ENCODE measurements around the gene ARIH1. TPM values are rescaled to one million over a fixed set of nuclear protein-coding genes. Genes with fewer than 3 reads are reported as not detected.

Gene ARIH1
- total RNA-seq, 1 experiment from 2014 or later: 209 TPM

- intact Hi-C loops (cut with micrococcal nuclease): no loop called here
- H2AFZ ChIP-seq (ENCODE audit: low read depth, low read length, poor library complexity, severe bottlenecking): no peak overlapping the region
- H3K79me2 ChIP-seq (ENCODE audit: insufficient read depth, low read length): peaks cover 100% of the 10 kb centered on the region
- no peak overlapping the region for H3K4me3 ChIP-seq (replicated peaks in 1 of 2; ENCODE audit: low read depth in 1 of 2, low read length in 2 of 2)
- ChIA-PET RAD21 (ENCODE audit: low non-redundant PET in 1 of 2, low total read pairs in 2 of 2, uncharacterized antibody in 2 of 2, unreplicated experiment in 2 of 2) (no interaction called here), POLR2A (no interaction called here), CTCF (no interaction called here)
- no peak overlapping the region for H3K9ac ChIP-seq (ENCODE audit: low read length)
- ATAC-seq (no peak), DNase-seq (ENCODE audit: low read depth, low spot score) (no peak)
- H3K4me1 ChIP-seq (ENCODE audit: control insufficient read depth in 1 of 2, insufficient read depth in 2 of 2, low read length in 2 of 2): no peaks in the 10 kb centered on the region
- H3K27me3 ChIP-seq (ENCODE audit: insufficient read depth, low read length): no peaks in the 10 kb centered on the region
- H3K4me2 ChIP-seq (ENCODE audit: low read length): no peak overlapping the region
- H3K9me2 ChIP-seq (ENCODE audit: insufficient read depth): no peaks in the 10 kb centered on the region
- H3K36me3 ChIP-seq (ENCODE audit: control insufficient read depth in 1 of 2, insufficient read depth in 2 of 2, low read length in 2 of 2): no peaks in the 10 kb centered on the region
- no TSS peak for BruUV-seq (replicated peaks)
- H3K9me3 ChIP-seq (ENCODE audit: control insufficient read depth in 1 of 2, insufficient read depth in 1 of 2, low read depth in 1 of 2, low read length in 2 of 2): no peaks in the 10 kb centered on the region
- TF ChIP-seq POLR2AphosphoS5 (IDR thresholded peaks at IDR 0.05; ENCODE audit: low read depth, low read length): no peak
- no peak for TF ChIP-seq ATF3 (IDR thresholded peaks at IDR 0.05)
- TF ChIP-seq SP1 (IDR thresholded peaks at IDR 0.05; ENCODE audit: low read depth): no peak
- TF ChIP-seq EZH2phosphoT487 (IDR thresholded peaks at IDR 0.05; ENCODE audit: borderline replicate concordance): no peak
- TF ChIP-seq EGR1 (IDR thresholded peaks at IDR 0.05; ENCODE audit: low read depth): no peak
- no peak for TF ChIP-seq SIN3A (IDR thresholded peaks at IDR 0.05; ENCODE audit: low read depth)
- peaks cover 15% of the 10 kb centered on the region; the same call in 1 of the 2 replicates for H4K20me1 ChIP-seq (ENCODE audit: insufficient read depth)
- no peak overlapping the region for H3K27ac ChIP-seq (ENCODE audit: low read depth, low read length)
Observed at GRCh38 chr15:72496783-72497182, 22.7 kb downstream of the ARIH1 start.

GRCh38 chr15:72497402-72497801 lies 23.3 kb downstream of the ARIH1 start:
- Histone ChIP-seq H4K20me1 (ENCODE audit: insufficient read depth) (peaks cover 20% of the 10 kb centered on the region; the same call in 1 of the 2 replicates), H3K4me1 (ENCODE audit: control insufficient read depth in 1 of 2, insufficient read depth in 2 of 2, low read length in 2 of 2) (no peaks in the 10 kb centered on the region), H3K4me3 (replicated peaks in 1 of 2; ENCODE audit: low read depth in 1 of 2, low read length in 2 of 2) (no peak overlapping the region), H3K27ac (ENCODE audit: low read depth, low read length) (no peak overlapping the region), H3K27me3 (ENCODE audit: insufficient read depth, low read length) (no peaks in the 10 kb centered on the region), H3K9ac (ENCODE audit: low read length) (no peak overlapping the region), H3K4me2 (ENCODE audit: low read length) (no peak overlapping the region), H3K9me2 (ENCODE audit: insufficient read depth) (no peaks in the 10 kb centered on the region), H3K9me3 (ENCODE audit: control insufficient read depth in 1 of 2, insufficient read depth in 1 of 2, low read depth in 1 of 2, low read length in 2 of 2) (no peaks in the 10 kb centered on the region), H3K79me2 (ENCODE audit: insufficient read depth, low read length) (peaks cover 100% of the 10 kb centered on the region), H3K36me3 (ENCODE audit: control insufficient read depth in 1 of 2, insufficient read depth in 2 of 2, low read length in 2 of 2) (no peaks in the 10 kb centered on the region), H2AFZ (ENCODE audit: low read depth, low read length, poor library complexity, severe bottlenecking) (no peak overlapping the region)
- ChIA-PET CTCF (no interaction called here), RAD21 (ENCODE audit: low non-redundant PET in 1 of 2, low total read pairs in 2 of 2, uncharacterized antibody in 2 of 2, unreplicated experiment in 2 of 2) (no interaction called here), POLR2A (no interaction called here)
- DNase-seq (ENCODE audit: low read depth, low spot score) (no peak), ATAC-seq (no peak)
- intact Hi-C loops (cut with micrococcal nuclease): no loop called here
- TF ChIP-seq POLR2AphosphoS5 (IDR thresholded peaks at IDR 0.05; ENCODE audit: low read depth, low read length): no peak
- TF ChIP-seq ZNF274 (IDR thresholded peaks at IDR 0.05; ENCODE audit: low read depth, low read length): no peak
- no peak for TF ChIP-seq REST (IDR thresholded peaks at IDR 0.05; ENCODE audit: low read depth)
- TF ChIP-seq ZFX (IDR thresholded peaks at IDR 0.05): no peak
- TF ChIP-seq CEBPB (IDR thresholded peaks at IDR 0.05; ENCODE audit: low read depth): no peak
- TF ChIP-seq SP1 (IDR thresholded peaks at IDR 0.05; ENCODE audit: low read depth): no peak
- TF ChIP-seq EGR1 (IDR thresholded peaks at IDR 0.05; ENCODE audit: low read depth): no peak
- no peak for TF ChIP-seq ELF1 (IDR thresholded peaks at IDR 0.05; ENCODE audit: borderline replicate concordance, low read depth)
- TF ChIP-seq SIN3A (IDR thresholded peaks at IDR 0.05; ENCODE audit: low read depth): no peak
- TF ChIP-seq YY1 (IDR thresholded peaks at IDR 0.05; ENCODE audit: extremely low read depth, insufficient replicate concordance, low read depth, low read length): no peak
- no TSS peak for BruUV-seq (replicated peaks)

All from HCT116 (cell line).